Heart right ventricle (tissue), 16 donors: ENCODE data around the gene RGPD6. TPM values are rescaled to one million over a fixed set of nuclear protein-coding genes. Genes with fewer than 3 reads are reported as not detected.
"Not testable (repeated sequence)": the region's sequence is repeated elsewhere in the genome, so short reads cannot be mapped to it uniquely, and the experiment has no call there.

Source experiments
- ATAC-seq, 8 donors: fragments of 200-7000 bp; cut with Tn5 transposase; one replicate each; pipeline ENCODE4 v1.9.1; 2020; ENCODE audit warnings: mild to moderate bottlenecking in 8 of 8, moderate library complexity in 8 of 8, moderate number of reproducible peaks in 1 of 8
- DNase-seq, 2 donors: peaks; one replicate each; pipeline ENCODE4 v3.0.0-alpha.2; 2020
- H3K27ac ChIP-seq, 10 donors: fragments of 200-600 bp; sonication (generic) in 2 of 10; one replicate each; pipeline versions ENCODE4 v1.5.0 to v1.8.0; 2020 to 2022; ENCODE audit warnings: mild to moderate bottlenecking in 3 of 10
- H3K27me3 ChIP-seq, 7 donors: fragments of 200-600 bp; one replicate each; pipeline ENCODE4 v1.8.0; 2021 to 2022; ENCODE audit warnings: mild to moderate bottlenecking in 2 of 7
- H3K36me3 ChIP-seq, 9 donors: fragments of 200-600 bp; sonication (generic) in 1 of 9; one replicate each; pipeline versions ENCODE4 v1.5.0 to v1.8.0; 2020 to 2022; ENCODE audit warnings: mild to moderate bottlenecking in 2 of 9
- H3K4me1 ChIP-seq, 9 donors: fragments of 200-600 bp; sonication (generic) in 1 of 9; one replicate each; pipeline versions ENCODE4 v1.5.0 to v1.8.0; 2020 to 2022; ENCODE audit warnings: mild to moderate bottlenecking in 4 of 9
- H3K4me3 ChIP-seq, 10 donors: fragments of 200-600 bp; sonication (generic) in 2 of 10; one replicate each; pipeline versions ENCODE4 v1.5.0 to v1.8.0; 2020 to 2022; ENCODE audit warnings: mild to moderate bottlenecking in 7 of 10, moderate library complexity in 2 of 10
- H3K9me3 ChIP-seq, 11 donors: fragments of 200-600 bp in 10 of 11; sonication (generic) in 2 of 11; one replicate each; pipeline versions ENCODE4 v1.5.0 to v1.8.0; 2013 to 2022; ENCODE audit warnings: mild to moderate bottlenecking in 2 of 11, control low read depth in 1 of 11, moderate library complexity in 1 of 11
- WGBS, 2 donors: extraction: QIAGEN DNeasy Blood & Tissue Kit; methylation state at CpG; one replicate each; pipeline ENCODE4 v1.1.7; 2013; ENCODE audit warnings: inconsistent platforms in 1 of 2; 5-methylcytosine and 5-hydroxymethylcytosine counted together
- intact Hi-C, 10 donors: fragments of 100-400 bp; cut with DNase I; formaldehyde crosslinking; loops; one replicate each; pipeline versions ENCODE4 v1.11.1 to v1.14.2; 2022
- long read RNA-seq, 3 donors: library from polyadenylated mRNA; unstranded; transcript quantifications; one replicate each; pipeline ENCODE4 v2.0.0, GENCODE V29; 2020 to 2021
- polyA plus RNA-seq, 2 donors: library from polyadenylated mRNA; stranded (reverse); fragments of 200-250 nt; gene quantifications; one replicate each; pipeline ENCODE4 v1.2.3, GENCODE V29; 2013
- total RNA-seq, 10 donors: library from RNA; stranded (reverse); fragmentation: NEBNext Ultra II Directional in 3 of 10; extraction: Animal tissue kit (Norgen Biotek cat#: 25700) in 3 of 10; gene quantifications; one replicate each; pipeline versions ENCODE4 v1.2.1 to v1.2.4, GENCODE V29; 2021 to 2023
- donor health status: Arrhythmogenic right ventricular cardiomyopathy.
- donor health status: ischemic (EF 13 %, LVEDD 7.1; RV severe dilation, severe dysfunction).
- donor health status: healthy with polysubstance abuse.
- donor health status: DM: no; HTN: yes; CAD: no.
- donor health status: DM: no; HTN: no; CAD: no.
- donor health status: ischemic (EF 25% LVEDD 6.9; RV normal size, moderate dysfunction).
- donor health status: ischemic (EF 25% LVEDD 5.7; RV mildly dilated, moderate dysfunction).
- donor health status: healthy.
- donor health status: DM: yes; HTN: yes; CAD: no.
- donor health status: Ischemic cardiomyopathy.
- donor health status: ischemic (EF 35%, LVEDD 5.7; RV mildly dilated, moderate dysfunction).
- donor health status: nonischemic (EF 11% LVEDD 7.7; RV severe dilation, severe dysfunction).
- donor health status: DM: yes; HTN: yes; CAD: no.
- donor health status: PGD.
- donor health status: ischemic (EF 29% LVEDD 5.4; RV normal size, mild dysfunction).
- donor health status: nonischemic (EF 23%, LVEDD 6.1; RV moderate dilation, normal function).

RGPD6 gene
- 10 to 100 TPM in 8 of 10 donors, 1 to 10 TPM in 2; 4.7 to 27.8 (median 12.0) TPM for total RNA-seq
- 10 to 100 TPM in 1 of 2 donors, 1 to 10 TPM in 1; 4.5 to 13.8 TPM for polyA plus RNA-seq
- long read RNA-seq, donor 1, full-length matches to known transcripts: 9 of 14 reads
- long read RNA-seq, donor 1, partial matches to known transcripts: 2 of 14 reads
- long read RNA-seq, donor 1, other reads (novel, unspliced or antisense): 3 of 14 reads
- long read RNA-seq, donor 2, full-length matches to known transcripts: 1 of 6 reads
- long read RNA-seq, donor 2, partial matches to known transcripts: 1 of 6 reads
- long read RNA-seq, donor 2, other reads (novel, unspliced or antisense): 4 of 6 reads
- long read RNA-seq, donor 3, full-length matches to known transcripts: 1 of 4 reads
- long read RNA-seq, donor 3, partial matches to known transcripts: 1 of 4 reads
- long read RNA-seq, donor 3, other reads (novel, unspliced or antisense): 2 of 4 reads

GRCh38 chr2:110576763-110577416, at the start of gene RGPD6:
TSS of gene RGPD6 (minus strand) at chr2:110577222. CDS start at chr2:110577024, 198 bp downstream.
- intact Hi-C loops, H3K4me3 ChIP-seq, DNase-seq, H3K36me3 ChIP-seq, H3K4me1 ChIP-seq, H3K27ac ChIP-seq, H3K27me3 ChIP-seq, H3K9me3 ChIP-seq: not testable (repeated sequence)
- ATAC-seq: peak; percentile 98 to 100 (median 99)
- WGBS, 2 donors: 1% methylated on average over 10 of the region's 70 CpGs; no CpG with 5 or more reads in 1 of the 2 donors

- H3K4me3 ChIP-seq, ATAC-seq, DNase-seq, H3K4me1 ChIP-seq, H3K27me3 ChIP-seq, H3K27ac ChIP-seq, intact Hi-C loops, H3K36me3 ChIP-seq, H3K9me3 ChIP-seq: not testable (repeated sequence)
- 61 to 72% methylated on average over 1 of the region's 9 CpGs for WGBS, 2 donors
Measured at GRCh38 chr2:110619326-110619939, 42.4 kb upstream of the RGPD6 start.

DNA sequence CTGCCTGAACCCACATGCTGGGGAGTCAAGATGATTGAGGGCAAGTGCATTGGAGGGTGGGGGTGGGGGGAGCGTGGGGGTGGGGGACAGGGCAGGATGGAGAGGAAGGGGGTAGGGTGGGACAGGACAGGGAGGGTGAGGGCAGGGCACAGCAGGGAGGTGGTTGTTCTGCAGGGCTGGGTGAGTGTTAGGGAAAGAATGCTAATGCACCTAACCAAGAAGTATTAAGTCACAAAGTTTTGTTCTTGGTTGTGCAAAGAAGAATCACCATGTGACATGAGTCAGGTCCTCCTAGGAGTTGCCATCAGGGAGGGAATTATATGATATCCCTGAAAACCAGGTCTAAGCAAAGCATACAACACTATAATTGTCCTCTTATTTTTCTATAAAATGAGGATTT, 36.9 kb upstream of the RGPD6 start:
- WGBS, 2 donors: no CpG with 5 or more reads among the region's 1 CpG
- H3K4me1 ChIP-seq, H3K27ac ChIP-seq, H3K9me3 ChIP-seq, H3K4me3 ChIP-seq, H3K27me3 ChIP-seq, DNase-seq, H3K36me3 ChIP-seq, intact Hi-C loops: not testable (repeated sequence)
- peak in 1 of 8 donors; percentile 30 for ATAC-seq

GRCh38 chr2:110610613-110611250, 33.7 kb upstream of the RGPD6 start:
- H3K27ac ChIP-seq, intact Hi-C loops, H3K4me3 ChIP-seq, H3K9me3 ChIP-seq, H3K36me3 ChIP-seq, H3K27me3 ChIP-seq, H3K4me1 ChIP-seq: not testable (repeated sequence)
- DNase-seq (peak in 1 of 2 donors; percentile 14), ATAC-seq (peak in 4 of 8 donors; percentile 41 to 60 (median 51))
- WGBS, 2 donors: 0 to 1% methylated on average over 4 to 51 of the region's 94 CpGs

DNA sequence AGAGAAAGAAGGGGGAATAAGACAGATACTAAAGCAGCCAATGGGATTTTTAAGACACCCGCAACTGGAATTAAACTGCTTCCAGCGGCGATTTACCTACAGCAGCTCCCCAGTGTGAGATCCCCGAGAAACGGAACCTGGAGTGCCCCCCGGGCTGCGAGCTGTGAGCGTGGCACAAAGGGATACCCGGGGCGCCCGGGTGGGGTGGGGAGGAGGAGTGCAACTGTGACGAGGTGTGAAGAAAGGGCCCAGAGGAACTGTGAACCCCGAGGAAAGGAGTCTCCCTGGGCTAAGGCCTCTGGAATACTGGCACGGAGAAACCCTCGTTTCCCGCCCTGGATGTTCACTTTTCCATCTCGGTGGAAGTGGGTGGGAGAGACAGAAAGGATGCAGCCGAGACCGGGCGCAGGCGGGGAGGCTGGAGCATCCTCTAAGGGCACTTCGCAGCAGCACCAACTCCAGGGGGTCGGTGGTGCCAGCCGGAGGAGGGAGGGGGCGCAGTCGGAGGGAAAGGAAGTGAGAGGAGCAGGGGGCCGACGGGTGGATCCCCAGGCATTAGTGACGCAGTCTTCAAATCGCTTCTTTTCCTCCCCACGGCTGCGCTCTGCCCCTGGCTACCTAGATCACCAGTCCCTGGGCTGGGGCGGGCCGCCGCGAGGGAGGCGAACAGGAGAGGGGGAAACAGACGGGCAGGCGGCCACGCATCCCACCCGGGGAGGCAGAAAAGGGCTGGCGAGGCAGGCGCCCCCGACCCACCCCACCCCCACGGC, 33.0 kb upstream of the RGPD6 start:
- H3K4me1 ChIP-seq, H3K9me3 ChIP-seq, H3K27ac ChIP-seq, intact Hi-C loops, DNase-seq, H3K36me3 ChIP-seq, H3K4me3 ChIP-seq, H3K27me3 ChIP-seq: not testable (repeated sequence)
- WGBS, 2 donors: 3% methylated on average over 11 to 21 of the region's 45 CpGs
- ATAC-seq: peak in 6 of 8 donors; percentile 8 to 50 (median 39)

DNA sequence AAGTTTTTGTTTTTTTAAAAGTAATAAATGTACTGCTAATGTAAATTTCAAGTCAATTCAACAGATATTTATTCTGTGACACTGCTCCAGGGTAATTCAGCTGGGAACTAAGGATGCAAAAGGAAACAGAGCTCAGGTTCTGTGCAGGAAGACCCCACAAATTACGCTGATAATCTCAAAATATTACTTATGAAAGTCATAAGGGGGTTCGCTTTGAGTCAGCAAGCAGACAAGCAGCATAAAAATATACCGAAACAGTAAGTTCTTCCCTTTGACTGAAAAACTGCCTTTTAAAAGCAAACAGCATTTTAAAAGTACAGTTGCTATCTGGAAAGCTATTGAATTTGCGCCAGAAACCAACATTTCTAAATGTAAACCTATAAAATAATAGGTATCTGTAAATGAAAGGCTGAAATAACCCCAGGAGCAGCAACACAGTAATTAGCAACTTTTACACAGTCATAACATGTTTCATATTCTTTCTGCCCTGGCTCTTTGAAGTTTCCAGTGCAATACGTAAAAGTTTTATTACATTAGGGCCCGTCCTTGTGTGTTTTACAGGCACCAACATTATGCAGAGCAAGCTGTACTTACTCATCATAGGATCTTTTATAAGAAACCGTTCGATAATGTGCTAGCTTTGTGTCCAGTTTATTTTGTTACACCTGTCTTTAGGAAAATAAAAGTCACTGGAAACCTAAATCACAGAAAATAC, 31.9 kb upstream of the RGPD6 start:
- H3K4me3 ChIP-seq, H3K36me3 ChIP-seq, H3K4me1 ChIP-seq, ATAC-seq, H3K27ac ChIP-seq, intact Hi-C loops, H3K27me3 ChIP-seq, DNase-seq, H3K9me3 ChIP-seq: not testable (repeated sequence)
- WGBS, 2 donors: no CpG with 5 or more reads among the region's 8 CpGs

GRCh38 chr2:110605057-110605456, 28.0 kb upstream of the RGPD6 start:
- H3K4me3 ChIP-seq, H3K36me3 ChIP-seq, H3K27ac ChIP-seq, intact Hi-C loops, H3K4me1 ChIP-seq, H3K9me3 ChIP-seq, H3K27me3 ChIP-seq, DNase-seq: not testable (repeated sequence)
- peak in 1 of 8 donors; percentile 17 for ATAC-seq
- 76 to 80% methylated on average over 7 to 8 of the region's 12 CpGs for WGBS, 2 donors

- H3K36me3 ChIP-seq, H3K27me3 ChIP-seq, H3K9me3 ChIP-seq, H3K4me1 ChIP-seq, DNase-seq, ATAC-seq, intact Hi-C loops, H3K4me3 ChIP-seq, H3K27ac ChIP-seq: not testable (repeated sequence)
- WGBS, 2 donors: no CpG with 5 or more reads among the region's 8 CpGs
Measured at GRCh38 chr2:110603917-110604591, 27.0 kb upstream of the RGPD6 start.

- H3K27me3 ChIP-seq, H3K27ac ChIP-seq, H3K9me3 ChIP-seq, ATAC-seq, DNase-seq, H3K4me3 ChIP-seq, H3K36me3 ChIP-seq, H3K4me1 ChIP-seq, intact Hi-C loops: not testable (repeated sequence)
- WGBS, 2 donors: 90 to 96% methylated on average over 5 of the region's 9 CpGs
Measured at GRCh38 chr2:110602139-110602538, 25.1 kb upstream of the RGPD6 start.
